Hepatocyte (in vitro differentiated cells): Measurements from ENCODE around the gene MDGA2.

Experiments used
- CTCF ChIP-seq: fragments of 200-600 bp; sonication (generic); IDR thresholded peaks from 2 replicates; pipeline ENCODE4 v1.5.1; 2016; ENCODE audit warnings: antibody characterized with exemption, mild to moderate bottlenecking; ENCODE audit not compliant: poor library complexity
- EZH2 ChIP-seq: fragments of 200-600 bp; sonication (generic); IDR thresholded peaks from 2 replicates; pipeline ENCODE4 v1.6.1; 2016; ENCODE audit warnings: antibody characterized with exemption, mild to moderate bottlenecking, borderline replicate concordance

- TF ChIP-seq CTCF (no peak), EZH2 (no peak)
Measured at GRCh38 chr14:47153746-47154145, 521.7 kb downstream of the MDGA2 start.
